Measurements from ENCODE around the gene ULK2.

Gene ULK2

DNA sequence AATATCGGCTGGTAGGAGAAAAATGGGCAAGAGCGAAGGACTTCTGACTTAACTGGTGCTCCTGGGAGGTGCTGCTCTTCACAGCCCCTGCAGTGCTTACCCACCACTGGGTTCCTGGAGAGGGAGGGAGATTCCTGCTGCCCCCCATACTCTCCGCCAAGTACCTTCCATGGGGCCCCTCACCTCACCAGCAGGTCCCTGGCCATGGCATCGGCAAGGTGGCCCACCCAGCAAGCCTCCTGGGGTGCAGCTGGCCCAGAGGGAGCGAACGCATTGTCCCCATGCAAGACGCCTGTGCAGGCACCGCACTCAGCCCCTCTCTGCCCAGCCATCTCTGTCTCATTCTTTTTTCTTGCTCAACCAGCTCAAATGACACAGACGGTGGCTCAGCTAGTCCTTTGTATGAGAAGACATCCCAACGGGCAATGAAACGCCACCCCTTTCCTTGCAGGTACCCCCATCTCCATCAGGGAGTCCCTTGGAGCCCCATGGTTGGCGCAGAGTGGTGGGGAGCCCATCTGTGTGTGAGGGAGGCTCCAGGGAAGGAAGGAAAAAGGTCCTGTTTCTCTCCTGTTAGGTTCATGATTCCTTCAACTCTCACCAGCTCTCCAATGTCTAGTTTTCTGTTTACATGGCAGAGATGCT, 110.1 kb downstream of the ULK2 start (continued):
- TF ChIP-seq IKZF3 (tag by site-specific recombination; IDR thresholded peaks at IDR 0.05): no peak
- TF ChIP-seq, protein P1, sequence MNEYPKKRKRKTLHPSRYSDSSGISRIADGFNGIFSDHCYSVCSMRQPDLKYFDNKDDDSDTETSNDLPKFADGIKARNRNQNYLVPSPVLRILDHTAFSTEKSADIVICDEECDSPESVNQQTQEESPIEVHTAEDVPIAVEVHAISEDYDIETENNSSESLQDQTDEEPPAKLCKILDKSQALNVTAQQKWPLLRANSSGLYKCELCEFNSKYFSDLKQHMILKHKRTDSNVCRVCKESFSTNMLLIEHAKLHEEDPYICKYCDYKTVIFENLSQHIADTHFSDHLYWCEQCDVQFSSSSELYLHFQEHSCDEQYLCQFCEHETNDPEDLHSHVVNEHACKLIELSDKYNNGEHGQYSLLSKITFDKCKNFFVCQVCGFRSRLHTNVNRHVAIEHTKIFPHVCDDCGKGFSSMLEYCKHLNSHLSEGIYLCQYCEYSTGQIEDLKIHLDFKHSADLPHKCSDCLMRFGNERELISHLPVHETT (tag by site-specific recombination; IDR thresholded peaks at IDR 0.05): no peak

DNA sequence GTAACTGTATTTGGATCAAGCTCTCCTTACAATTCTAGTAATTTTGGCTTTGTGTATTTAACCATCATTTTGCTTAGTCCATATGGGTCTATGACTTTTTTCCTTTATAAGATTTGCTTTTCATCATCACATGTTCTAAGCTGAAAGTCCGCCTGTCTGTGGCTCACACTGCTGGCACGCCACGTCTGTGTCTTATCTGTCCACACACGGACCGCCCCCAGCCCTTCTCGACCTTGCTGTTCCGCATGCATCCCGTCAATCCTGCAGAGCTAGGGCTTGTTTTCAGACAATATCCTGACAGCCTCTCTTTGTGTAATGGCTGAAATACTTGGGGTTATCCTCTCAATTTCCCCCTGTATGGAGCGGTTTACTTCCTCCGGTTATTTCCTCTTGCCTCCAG, 111.2 kb downstream of the ULK2 start:
- POLR2A ChIA-PET: no interaction called here
- no peaks in the 10 kb centered on the region for H3K9me3 ChIP-seq (ENCODE audit: control insufficient read depth, insufficient read depth, low read depth, low read length)
- no peak overlapping the region for H3K27ac ChIP-seq (ENCODE audit: extremely low read depth, low read depth, low read length)
- H3K4me1 ChIP-seq (ENCODE audit: control insufficient read depth, insufficient read depth, low read length): no peaks in the 10 kb centered on the region
- H3K4me3 ChIP-seq (ENCODE audit: low read depth, low read length): no peak overlapping the region
- CTCF ChIA-PET: interaction anchor here (0.6 to 4.4 kb wide), 5 partner anchors 10 to 394 kb away, joined by 3 to 29 read pairs (median 7); partner anchors contain the start of gene B9D1
- H3K36me3 ChIP-seq (ENCODE audit: control insufficient read depth in 2 of 2, insufficient read depth in 1 of 2, low read length in 2 of 2): no peaks in the 10 kb centered on the region
- TF ChIP-seq HOXD13 (CRISPR knock-in tag; IDR thresholded peaks at IDR 0.05; ENCODE audit: borderline replicate concordance) (no peak), ZEB2 (tag by site-specific recombination; IDR thresholded peaks at IDR 0.05) (no peak)

DNA sequence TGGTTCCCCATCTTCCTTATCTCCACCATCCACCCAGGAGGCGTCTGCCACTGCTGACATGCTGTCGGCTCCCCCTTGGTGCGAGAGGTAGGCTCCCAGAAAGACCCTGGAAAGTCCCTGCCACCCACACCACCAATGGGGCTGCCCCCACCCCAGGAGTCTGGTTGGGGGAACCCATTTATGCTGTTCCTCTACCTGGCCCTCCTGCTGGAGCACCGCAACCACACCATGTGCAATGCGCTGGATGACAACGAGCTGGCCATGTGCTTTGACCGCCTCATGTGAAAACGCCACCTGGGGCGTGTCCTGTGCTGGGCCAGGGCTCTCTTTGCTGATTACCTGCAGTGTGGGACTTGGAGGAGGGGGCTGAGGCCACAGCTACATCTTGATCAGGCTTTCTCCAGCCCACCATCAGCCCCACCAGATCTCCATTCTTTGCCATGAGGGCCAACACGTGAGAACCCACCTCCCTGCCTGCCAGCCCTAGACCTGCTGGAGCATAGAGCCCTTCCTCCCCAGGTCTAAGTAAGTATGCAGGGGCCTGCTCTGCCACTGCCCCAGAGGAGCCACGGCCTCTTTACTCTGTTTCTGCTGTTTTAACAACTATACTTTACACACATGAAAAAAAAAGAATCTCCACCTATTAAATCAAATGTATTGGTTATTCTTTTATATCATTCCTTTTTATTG, 111.8 kb downstream of the ULK2 start:
- Histone ChIP-seq H3K36me3 (ENCODE audit: control insufficient read depth in 2 of 2, insufficient read depth in 1 of 2, low read length in 2 of 2) (no peaks in the 10 kb centered on the region), H3K4me1 (ENCODE audit: control insufficient read depth, insufficient read depth, low read length) (no peaks in the 10 kb centered on the region), H3K9me3 (ENCODE audit: control insufficient read depth, insufficient read depth, low read depth, low read length) (no peaks in the 10 kb centered on the region), H3K4me3 (ENCODE audit: low read depth, low read length) (no peak overlapping the region), H3K27ac (ENCODE audit: extremely low read depth, low read depth, low read length) (no peak overlapping the region)
- TF ChIP-seq, protein P2, sequence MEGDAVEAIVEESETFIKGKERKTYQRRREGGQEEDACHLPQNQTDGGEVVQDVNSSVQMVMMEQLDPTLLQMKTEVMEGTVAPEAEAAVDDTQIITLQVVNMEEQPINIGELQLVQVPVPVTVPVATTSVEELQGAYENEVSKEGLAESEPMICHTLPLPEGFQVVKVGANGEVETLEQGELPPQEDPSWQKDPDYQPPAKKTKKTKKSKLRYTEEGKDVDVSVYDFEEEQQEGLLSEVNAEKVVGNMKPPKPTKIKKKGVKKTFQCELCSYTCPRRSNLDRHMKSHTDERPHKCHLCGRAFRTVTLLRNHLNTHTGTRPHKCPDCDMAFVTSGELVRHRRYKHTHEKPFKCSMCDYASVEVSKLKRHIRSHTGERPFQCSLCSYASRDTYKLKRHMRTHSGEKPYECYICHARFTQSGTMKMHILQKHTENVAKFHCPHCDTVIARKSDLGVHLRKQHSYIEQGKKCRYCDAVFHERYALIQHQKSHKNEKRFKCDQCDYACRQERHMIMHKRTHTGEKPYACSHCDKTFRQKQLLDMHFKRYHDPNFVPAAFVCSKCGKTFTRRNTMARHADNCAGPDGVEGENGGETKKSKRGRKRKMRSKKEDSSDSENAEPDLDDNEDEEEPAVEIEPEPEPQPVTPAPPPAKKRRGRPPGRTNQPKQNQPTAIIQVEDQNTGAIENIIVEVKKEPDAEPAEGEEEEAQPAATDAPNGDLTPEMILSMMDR (tag by site-specific recombination; IDR thresholded peaks at IDR 0.05): no peak
- TF ChIP-seq ZIC2 (tag by site-specific recombination; IDR thresholded peaks at IDR 0.05): peak; percentile 54
- POLR2A ChIA-PET: no interaction called here
- CTCF ChIA-PET: interaction anchor here (0.6 to 4.4 kb wide), 7 partner anchors 11 to 393 kb away, joined by 3 to 29 read pairs (median 5); partner anchors contain the start of gene B9D1

DNA sequence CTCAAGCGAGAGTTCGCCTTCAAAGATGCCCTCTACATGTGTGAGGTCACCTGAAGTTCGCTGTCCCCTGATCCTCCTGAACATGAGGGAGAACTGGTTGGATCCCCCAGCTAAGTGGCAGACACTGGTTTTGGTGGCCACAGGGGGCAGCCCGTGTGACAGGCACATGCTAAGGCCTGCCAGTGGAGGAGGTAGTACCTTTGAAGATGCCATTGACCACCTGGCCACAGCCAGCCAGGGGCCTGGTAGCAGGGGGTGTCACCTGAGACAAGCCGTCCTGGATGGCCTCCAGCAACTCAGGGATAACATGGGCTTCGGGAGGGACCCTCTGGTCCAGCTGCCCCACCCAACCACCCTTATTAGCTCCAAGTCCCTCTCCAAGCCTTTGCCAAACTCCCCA, 112.3 kb downstream of the ULK2 start:
- no peaks in the 10 kb centered on the region for H3K9me3 ChIP-seq (ENCODE audit: control insufficient read depth, insufficient read depth, low read depth, low read length)
- TF ChIP-seq, protein P3, sequence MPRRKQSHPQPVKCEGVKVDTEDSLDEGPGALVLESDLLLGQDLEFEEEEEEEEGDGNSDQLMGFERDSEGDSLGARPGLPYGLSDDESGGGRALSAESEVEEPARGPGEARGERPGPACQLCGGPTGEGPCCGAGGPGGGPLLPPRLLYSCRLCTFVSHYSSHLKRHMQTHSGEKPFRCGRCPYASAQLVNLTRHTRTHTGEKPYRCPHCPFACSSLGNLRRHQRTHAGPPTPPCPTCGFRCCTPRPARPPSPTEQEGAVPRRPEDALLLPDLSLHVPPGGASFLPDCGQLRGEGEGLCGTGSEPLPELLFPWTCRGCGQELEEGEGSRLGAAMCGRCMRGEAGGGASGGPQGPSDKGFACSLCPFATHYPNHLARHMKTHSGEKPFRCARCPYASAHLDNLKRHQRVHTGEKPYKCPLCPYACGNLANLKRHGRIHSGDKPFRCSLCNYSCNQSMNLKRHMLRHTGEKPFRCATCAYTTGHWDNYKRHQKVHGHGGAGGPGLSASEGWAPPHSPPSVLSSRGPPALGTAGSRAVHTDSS (tag by site-specific recombination; IDR thresholded peaks at IDR 0.05): no peak
- 0 out of 2 replicates have a peak, but pooled peaks have one; percentile 7 for TF ChIP-seq GLIS1 (tag by site-specific recombination; IDR thresholded peaks at IDR 0.05)
- H3K4me3 ChIP-seq (ENCODE audit: low read depth, low read length): no peak overlapping the region
- POLR2A ChIA-PET: no interaction called here
- CTCF ChIA-PET: interaction anchor here (0.6 to 4.4 kb wide), 5 partner anchors 10 to 242 kb away, joined by 3 to 29 read pairs (median 3); partner anchors contain the start of gene SLC47A1
- no peaks in the 10 kb centered on the region for H3K36me3 ChIP-seq (ENCODE audit: control insufficient read depth in 2 of 2, insufficient read depth in 1 of 2, low read length in 2 of 2)
- no peak overlapping the region for H3K27ac ChIP-seq (ENCODE audit: extremely low read depth, low read depth, low read length)
- H3K4me1 ChIP-seq (ENCODE audit: control insufficient read depth, insufficient read depth, low read length): no peaks in the 10 kb centered on the region
